Activated CD4-positive, alpha-beta memory T cell treated with anti-CD3 and anti-CD28 coated beads, Interleukin-2, amount 10 ng/mL, durations not matched to agents 7 days and 5 days (primary cell): Measurements from ENCODE around the gene AAR2. TPM values are rescaled to one million over a fixed set of nuclear protein-coding genes. Genes with fewer than 3 reads are reported as not detected.

ENCODE experiments used
- CTCF ChIA-PET: fragments of 350-600 bp; sonication (Branson Sonifier 250); formaldehyde crosslinking; loops from one replicate; lab custom pipeline; 2021; ENCODE audit warnings: antibody characterized with exemption, inconsistent platforms; lab: Charles Lee
- POLR2A ChIA-PET: fragments of 350-600 bp; sonication (Branson Sonifier 250); formaldehyde crosslinking; loops from one replicate; lab custom pipeline; 2021; ENCODE audit warnings: antibody characterized with exemption; lab: Charles Lee
- DNase-seq: peaks from one replicate; pipeline ENCODE4 v3.0.0-alpha.2; 2020
- H3K27ac Mint-ChIP-seq: one replicate; pipeline ENCODE4 v1.8.0; 2021; ENCODE audit warnings: mild to moderate bottlenecking, mixed read lengths
- H3K27me3 Mint-ChIP-seq: one replicate; pipeline ENCODE4 v1.8.0; 2021; ENCODE audit warnings: mixed read lengths
- H3K36me3 Mint-ChIP-seq: one replicate; pipeline ENCODE4 v1.8.0; 2021; ENCODE audit warnings: low read depth, mixed read lengths
- H3K4me1 Mint-ChIP-seq: one replicate; pipeline ENCODE4 v1.8.0; 2021; ENCODE audit warnings: mixed read lengths
- H3K4me3 Mint-ChIP-seq: one replicate; pipeline ENCODE4 v1.8.0; 2021; ENCODE audit warnings: mild to moderate bottlenecking, mixed read lengths
- H3K9me3 Mint-ChIP-seq: one replicate; pipeline ENCODE4 v1.8.0; 2021; ENCODE audit warnings: mixed read lengths
- total RNA-seq, 2 experiments: library from RNA; stranded (reverse); gene quantifications; one replicate each; pipeline ENCODE4 v1.2.3, GENCODE V29; 2021

Gene AAR2
- total RNA-seq, 2 experiments from 2014 or later, result 17.6 to 19.4 TPM

- peaks cover 3% of the 10 kb centered on the region for H3K27me3 Mint-ChIP-seq
- H3K36me3 Mint-ChIP-seq, result no peaks in the 10 kb centered on the region
- no peak for DNase-seq
- POLR2A ChIA-PET, result no interaction called here
- CTCF ChIA-PET, result no interaction called here
- H3K4me3 Mint-ChIP-seq, result no peak overlapping the region
- no peaks in the 10 kb centered on the region for H3K9me3 Mint-ChIP-seq
- no peak overlapping the region for H3K27ac Mint-ChIP-seq
- no peaks in the 10 kb centered on the region for H3K4me1 Mint-ChIP-seq
Measured at GRCh38 chr20:36268440-36269342, 32.4 kb downstream of the AAR2 start.

- peaks cover 3% of the 10 kb centered on the region for H3K27me3 Mint-ChIP-seq
- H3K4me1 Mint-ChIP-seq, result no peaks in the 10 kb centered on the region
- no peaks in the 10 kb centered on the region for H3K9me3 Mint-ChIP-seq
- no peak overlapping the region for H3K27ac Mint-ChIP-seq
- ChIA-PET CTCF (no interaction called here), POLR2A (no interaction called here)
- no peaks in the 10 kb centered on the region for H3K36me3 Mint-ChIP-seq
- DNase-seq, result no peak
- H3K4me3 Mint-ChIP-seq, result no peak overlapping the region
Measured at GRCh38 chr20:36269507-36269906, 33.2 kb downstream of the AAR2 start.

- H3K27ac Mint-ChIP-seq, result no peak overlapping the region
- H3K4me3 Mint-ChIP-seq, result no peak overlapping the region
- H3K27me3 Mint-ChIP-seq, result peaks cover 3% of the 10 kb centered on the region
- H3K36me3 Mint-ChIP-seq, result no peaks in the 10 kb centered on the region
- DNase-seq, result no peak
- CTCF ChIA-PET, result interaction anchor here (0.7 kb wide), 1 partner anchor 169 kb away, joined by 3 read pairs; no protein-coding TSS in a partner anchor
- POLR2A ChIA-PET, result no interaction called here
- H3K4me1 Mint-ChIP-seq, result no peaks in the 10 kb centered on the region
- H3K9me3 Mint-ChIP-seq, result no peaks in the 10 kb centered on the region
Measured at GRCh38 chr20:36270744-36271638, 34.7 kb downstream of the AAR2 start.

GRCh38 chr20:36271639-36272546 lies 35.6 kb downstream of the AAR2 start:
- CTCF ChIA-PET, result interaction anchor here (0.9 kb wide), 1 partner anchor 279 kb away, joined by 3 read pairs; no protein-coding TSS in a partner anchor
- Mint-ChIP-seq H3K27me3 (peaks cover 3% of the 10 kb centered on the region), H3K4me3 (no peak overlapping the region), H3K9me3 (no peaks in the 10 kb centered on the region), H3K27ac (no peak overlapping the region), H3K4me1 (no peaks in the 10 kb centered on the region), H3K36me3 (no peaks in the 10 kb centered on the region)
- DNase-seq, result no peak
- POLR2A ChIA-PET, result no interaction called here

- CTCF ChIA-PET, result interaction anchor here (0.9 to 1.8 kb wide), 8 partner anchors 10 to 280 kb away, joined by 3 to 15 read pairs (median 4); no protein-coding TSS in a partner anchor
- no peak for DNase-seq
- no peak overlapping the region for H3K27ac Mint-ChIP-seq
- H3K27me3 Mint-ChIP-seq, result peaks cover 3% of the 10 kb centered on the region
- H3K36me3 Mint-ChIP-seq, result no peaks in the 10 kb centered on the region
- H3K4me3 Mint-ChIP-seq, result no peak overlapping the region
- H3K9me3 Mint-ChIP-seq, result no peaks in the 10 kb centered on the region
- H3K4me1 Mint-ChIP-seq, result no peaks in the 10 kb centered on the region
- POLR2A ChIA-PET, result no interaction called here
Measured at GRCh38 chr20:36272547-36273220, 36.4 kb downstream of the AAR2 start.

GRCh38 chr20:36273414-36274180 lies 37.3 kb downstream of the AAR2 start:
- Mint-ChIP-seq H3K9me3 (no peaks in the 10 kb centered on the region), H3K4me1 (no peaks in the 10 kb centered on the region), H3K27ac (no peak overlapping the region), H3K27me3 (peaks cover 6% of the 10 kb centered on the region), H3K4me3 (no peak overlapping the region), H3K36me3 (no peaks in the 10 kb centered on the region)
- ChIA-PET POLR2A (no interaction called here), CTCF (interaction anchor here (0.7 to 1.8 kb wide), 8 partner anchors 9 to 167 kb away, joined by 3 to 15 read pairs (median 4); no protein-coding TSS in a partner anchor)
- peak; percentile 24 for DNase-seq

GRCh38 chr20:36274181-36274841 lies 38.0 kb downstream of the AAR2 start:
- Mint-ChIP-seq H3K4me1 (no peaks in the 10 kb centered on the region), H3K27me3 (peaks cover 4% of the 10 kb centered on the region), H3K36me3 (no peaks in the 10 kb centered on the region), H3K4me3 (no peak overlapping the region), H3K27ac (no peak overlapping the region), H3K9me3 (no peaks in the 10 kb centered on the region)
- CTCF ChIA-PET, result interaction anchor here (0.7 to 1.8 kb wide), 5 partner anchors 72 to 166 kb away, joined by 3 to 15 read pairs (median 4); no protein-coding TSS in a partner anchor
- POLR2A ChIA-PET, result no interaction called here
- DNase-seq, result no peak

- no peak overlapping the region for H3K4me3 Mint-ChIP-seq
- H3K4me1 Mint-ChIP-seq, result no peaks in the 10 kb centered on the region
- H3K9me3 Mint-ChIP-seq, result no peaks in the 10 kb centered on the region
- peaks cover 4% of the 10 kb centered on the region for H3K27me3 Mint-ChIP-seq
- POLR2A ChIA-PET, result no interaction called here
- no peaks in the 10 kb centered on the region for H3K36me3 Mint-ChIP-seq
- DNase-seq, result peak; percentile 6
- H3K27ac Mint-ChIP-seq, result no peak overlapping the region
- CTCF ChIA-PET, result no interaction called here
Measured at GRCh38 chr20:36275011-36275410, 38.7 kb downstream of the AAR2 start.

- H3K4me3 Mint-ChIP-seq, result no peak overlapping the region
- no peaks in the 10 kb centered on the region for H3K4me1 Mint-ChIP-seq
- ChIA-PET CTCF (no interaction called here), POLR2A (no interaction called here)
- H3K27me3 Mint-ChIP-seq, result peaks cover 4% of the 10 kb centered on the region
- no peaks in the 10 kb centered on the region for H3K9me3 Mint-ChIP-seq
- H3K36me3 Mint-ChIP-seq, result no peaks in the 10 kb centered on the region
- DNase-seq, result no peak
- no peak overlapping the region for H3K27ac Mint-ChIP-seq
Measured at GRCh38 chr20:36275441-36276189, 39.3 kb downstream of the AAR2 start.

GRCh38 chr20:36277546-36277945 lies 41.3 kb downstream of the AAR2 start:
- Mint-ChIP-seq H3K4me1 (no peaks in the 10 kb centered on the region), H3K36me3 (no peaks in the 10 kb centered on the region), H3K4me3 (no peak overlapping the region), H3K27me3 (peaks cover 9% of the 10 kb centered on the region), H3K27ac (no peak overlapping the region), H3K9me3 (no peaks in the 10 kb centered on the region)
- POLR2A ChIA-PET, result no interaction called here
- peak; percentile 7 for DNase-seq
- CTCF ChIA-PET, result interaction anchor here (0.6 kb wide), 1 partner anchor 75 kb away, joined by 4 read pairs; no protein-coding TSS in a partner anchor
